ENCODE measurements around the gene KIF22. TPM values are rescaled to one million over a fixed set of nuclear protein-coding genes. Genes with fewer than 3 reads are reported as not detected.
"Not testable (repeated sequence)": the region's sequence is repeated elsewhere in the genome, so short reads cannot be mapped to it uniquely, and the experiment has no call there.

The KIF22 gene
- polyA plus RNA-seq, 3 donors = 22.0 to 46.2 (median 28.9) TPM

DNA sequence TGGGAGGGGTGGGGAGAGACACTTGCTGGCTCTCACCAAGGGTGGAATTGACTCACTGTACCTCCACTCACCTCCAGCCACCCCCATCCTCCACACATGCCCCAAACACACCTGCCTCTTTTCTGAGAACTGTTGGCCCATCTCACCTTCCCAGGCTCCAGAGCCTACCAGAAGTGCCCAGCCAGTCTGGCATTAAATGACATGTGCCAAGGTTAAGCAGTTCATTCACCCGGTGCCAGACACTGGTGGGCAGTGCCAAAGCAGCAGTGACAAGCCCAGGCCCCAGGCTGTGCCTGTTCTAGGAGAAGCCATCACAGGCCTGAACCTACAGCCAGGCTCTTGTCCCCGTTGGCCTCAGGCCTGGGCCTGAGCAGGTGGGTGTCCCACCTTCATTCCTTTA lies 40.9 kb downstream of the KIF22 start:
- Mint-ChIP-seq H3K4me1 (peaks cover 5% of the 10 kb centered on the region), H3K27ac (peak overlapping the region in 1 of 7 donors; percentile 13), H3K27me3 (ENCODE audit: low read depth in 3 of 3) (no peaks in the 10 kb centered on the region), H3K36me3 (peaks cover 62 to 74% of the 10 kb centered on the region in 2 donors), H3K9me3 (no peaks in the 10 kb centered on the region), H3K4me3 (no peak overlapping the region)
- intact Hi-C loops (cut with micrococcal nuclease) = no loop called here
- TF ChIP-seq, protein P1, sequence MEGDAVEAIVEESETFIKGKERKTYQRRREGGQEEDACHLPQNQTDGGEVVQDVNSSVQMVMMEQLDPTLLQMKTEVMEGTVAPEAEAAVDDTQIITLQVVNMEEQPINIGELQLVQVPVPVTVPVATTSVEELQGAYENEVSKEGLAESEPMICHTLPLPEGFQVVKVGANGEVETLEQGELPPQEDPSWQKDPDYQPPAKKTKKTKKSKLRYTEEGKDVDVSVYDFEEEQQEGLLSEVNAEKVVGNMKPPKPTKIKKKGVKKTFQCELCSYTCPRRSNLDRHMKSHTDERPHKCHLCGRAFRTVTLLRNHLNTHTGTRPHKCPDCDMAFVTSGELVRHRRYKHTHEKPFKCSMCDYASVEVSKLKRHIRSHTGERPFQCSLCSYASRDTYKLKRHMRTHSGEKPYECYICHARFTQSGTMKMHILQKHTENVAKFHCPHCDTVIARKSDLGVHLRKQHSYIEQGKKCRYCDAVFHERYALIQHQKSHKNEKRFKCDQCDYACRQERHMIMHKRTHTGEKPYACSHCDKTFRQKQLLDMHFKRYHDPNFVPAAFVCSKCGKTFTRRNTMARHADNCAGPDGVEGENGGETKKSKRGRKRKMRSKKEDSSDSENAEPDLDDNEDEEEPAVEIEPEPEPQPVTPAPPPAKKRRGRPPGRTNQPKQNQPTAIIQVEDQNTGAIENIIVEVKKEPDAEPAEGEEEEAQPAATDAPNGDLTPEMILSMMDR (IDR thresholded peaks at IDR 0.05) = no peak
- Histone ChIP-seq H4K20me1 (ENCODE audit: insufficient read depth, low read length) (peaks cover 95% of the 10 kb centered on the region), H3K4me1 (ENCODE audit: control insufficient read depth in 1 of 2, insufficient read depth in 2 of 2, low read length in 2 of 2) (no peaks in the 10 kb centered on the region), H3K9me3 (replicated peaks in 1 of 2; ENCODE audit: control insufficient read depth in 1 of 2, insufficient read depth in 1 of 2, low read length in 2 of 2) (no peaks in the 10 kb centered on the region), H3K36me3 (replicated peaks in 1 of 2; ENCODE audit: control insufficient read depth in 1 of 2, insufficient read depth in 2 of 2, low read length in 2 of 2) (peaks cover 63 to 75% of the 10 kb centered on the region in 2 donors), H3K4me2 (replicated peaks; ENCODE audit: extremely low read depth, low read length, poor library complexity, severe bottlenecking) (no peak overlapping the region), H2AFZ (ENCODE audit: insufficient read depth, low read depth, low read length, poor library complexity, severe bottlenecking) (no peak overlapping the region), H3K4me3 (replicated peaks in 1 of 3; ENCODE audit: low read depth in 2 of 3, low read length in 3 of 3) (no peak overlapping the region), H3K27me3 (ENCODE audit: control insufficient read depth in 2 of 2, insufficient read depth in 2 of 2, low read length in 2 of 2) (no peaks in the 10 kb centered on the region), H3K79me2 (ENCODE audit: insufficient read depth, low read length) (peaks cover 35% of the 10 kb centered on the region), H3K9ac (ENCODE audit: insufficient read depth, low read length, poor library complexity, severe bottlenecking) (no peak overlapping the region), H3K27ac (ENCODE audit: low read depth in 1 of 2, low read length in 2 of 2) (no peak overlapping the region)
- DNase-seq = no peak
- 100% methylated on average over 1 of the region's 2 CpGs for WGBS (ENCODE audit: insufficient coverage)

DNA sequence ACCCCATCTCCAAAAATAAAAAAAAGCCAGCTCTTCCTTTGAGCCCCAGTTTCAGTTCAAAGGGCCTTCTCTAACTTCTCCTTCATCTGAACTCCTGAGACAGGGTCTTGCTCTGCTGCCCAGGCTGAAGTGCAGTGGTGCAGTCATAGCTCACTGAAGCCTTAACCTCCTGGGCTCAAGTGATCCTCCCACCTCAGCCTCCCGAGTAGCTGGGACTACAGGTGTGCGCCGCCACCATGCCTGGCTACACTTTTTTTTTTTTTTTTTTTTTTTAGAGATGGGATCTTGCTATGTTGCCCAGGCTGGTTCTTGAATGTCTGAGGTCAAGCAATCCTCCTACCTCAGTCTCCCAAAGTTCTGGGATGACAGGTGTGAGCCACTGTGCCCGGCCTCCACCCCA lies 42.7 kb downstream of the KIF22 start:
- Mint-ChIP-seq H3K36me3 (peaks cover 72 to 88% of the 10 kb centered on the region in 2 donors), H3K27ac (peak overlapping the region in 1 of 7 donors; percentile 69)
- H3K27me3 Mint-ChIP-seq (ENCODE audit: low read depth in 3 of 3); H3K9me3 Mint-ChIP-seq; DNase-seq; H3K9me3 ChIP-seq (replicated peaks in 1 of 2; ENCODE audit: control insufficient read depth in 1 of 2, insufficient read depth in 1 of 2, low read length in 2 of 2); H3K4me1 Mint-ChIP-seq; intact Hi-C loops (cut with micrococcal nuclease); H3K4me2 ChIP-seq (replicated peaks; ENCODE audit: extremely low read depth, low read length, poor library complexity, severe bottlenecking); H3K27ac ChIP-seq (ENCODE audit: low read depth in 1 of 2, low read length in 2 of 2); H3K27me3 ChIP-seq (ENCODE audit: control insufficient read depth in 2 of 2, insufficient read depth in 2 of 2, low read length in 2 of 2); H2AFZ ChIP-seq (ENCODE audit: insufficient read depth, low read depth, low read length, poor library complexity, severe bottlenecking); H3K4me1 ChIP-seq (ENCODE audit: control insufficient read depth in 1 of 2, insufficient read depth in 2 of 2, low read length in 2 of 2); H3K9ac ChIP-seq (ENCODE audit: insufficient read depth, low read length, poor library complexity, severe bottlenecking); H3K4me3 ChIP-seq (replicated peaks in 1 of 3; ENCODE audit: low read depth in 2 of 3, low read length in 3 of 3); H3K4me3 Mint-ChIP-seq: not testable (repeated sequence)
- peaks cover 85% of the 10 kb centered on the region for H4K20me1 ChIP-seq (ENCODE audit: insufficient read depth, low read length)
- H3K79me2 ChIP-seq (ENCODE audit: insufficient read depth, low read length) = peaks cover 19% of the 10 kb centered on the region
- H3K36me3 ChIP-seq (replicated peaks in 1 of 2; ENCODE audit: control insufficient read depth in 1 of 2, insufficient read depth in 2 of 2, low read length in 2 of 2) = peaks cover 80 to 92% of the 10 kb centered on the region in 2 donors
- 100% methylated on average over 1 of the region's 4 CpGs for WGBS (ENCODE audit: insufficient coverage)
